GM12892 (cell line): Measurements from ENCODE around the gene SAMD8.

Experiments used
- POLR2A ChIP-seq: IDR thresholded peaks from 2 replicates; pipeline ENCODE4 v1.6.1; 2011; ENCODE audit warnings: low read depth, low read length, control low read depth
- POLR2AphosphoS5 ChIP-seq: IDR thresholded peaks from 2 replicates; pipeline ENCODE4 v1.6.1; 2011; ENCODE audit warnings: low read depth, low read length, control low read depth
- TAF1 ChIP-seq: IDR thresholded peaks from 2 replicates; pipeline ENCODE4 v1.6.1; 2011; ENCODE audit warnings: low read depth, mild to moderate bottlenecking, control low read depth, low read length, borderline replicate concordance

DNA sequence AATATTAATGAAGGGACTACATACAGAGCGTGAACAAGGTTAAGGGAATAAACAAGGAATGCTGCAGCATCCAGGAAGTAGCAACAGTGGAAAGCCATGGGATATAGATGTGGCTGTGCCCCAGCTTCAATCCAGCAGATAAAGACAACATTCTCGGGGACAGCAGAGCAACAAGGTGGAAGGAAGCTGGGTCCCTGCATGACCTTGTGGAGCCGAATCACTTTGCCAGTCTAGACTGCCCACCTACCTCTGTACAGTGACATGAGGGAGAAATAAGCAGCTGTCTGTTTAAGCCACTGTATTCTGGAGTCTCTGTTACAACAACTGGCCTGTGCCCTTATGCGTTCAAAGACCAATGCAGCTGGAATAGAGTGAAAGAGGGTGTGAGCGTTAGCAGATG is 30.1 kb upstream of the SAMD8 start:
- TF ChIP-seq POLR2A = no peak
- TF ChIP-seq POLR2AphosphoS5 = no peak
- no peak for TF ChIP-seq TAF1
